ENCODE results near the gene CLCA2. TPM values are rescaled to one million over a fixed set of nuclear protein-coding genes. Genes with fewer than 3 reads are reported as not detected.

Gene CLCA2
- polyA plus RNA-seq, 1 donor from 2014 or later: not detected

- H3K4me3 ChIP-seq (ENCODE audit: low read length): no peak overlapping the region
- TF ChIP-seq POLR2AphosphoS5 (IDR thresholded peaks at IDR 0.05): no peak
- no peak for TF ChIP-seq EZH2 (IDR thresholded peaks at IDR 0.05; ENCODE audit: borderline replicate concordance, insufficient read depth, low read length, poor library complexity, severe bottlenecking)
- no peak for TF ChIP-seq TAF1 (IDR thresholded peaks at IDR 0.05; ENCODE audit: low read depth)
- TF ChIP-seq MXI1 (conservative IDR thresholded peaks at IDR 0.05; ENCODE audit: poor library complexity, severe bottlenecking): no peak
- TF ChIP-seq SMC3 (conservative IDR thresholded peaks at IDR 0.05; ENCODE audit: poor library complexity): no peak
- TF ChIP-seq EP300 (conservative IDR thresholded peaks at IDR 0.05; ENCODE audit: poor library complexity, severe bottlenecking): no peak
- TF ChIP-seq REST (IDR thresholded peaks at IDR 0.05; ENCODE audit: borderline replicate concordance): no peak
- no peak for TF ChIP-seq RAD21 (conservative IDR thresholded peaks at IDR 0.05)
- TF ChIP-seq CTCF (IDR thresholded peaks at IDR 0.05; ENCODE audit: poor library complexity, severe bottlenecking): no peak
- no peak overlapping the region for H3K4me2 ChIP-seq (ENCODE audit: low read length)
- H4K20me1 ChIP-seq (ENCODE audit: insufficient read depth): no peaks in the 10 kb centered on the region
- H3K27me3 ChIP-seq (ENCODE audit: insufficient read depth, low read depth, low read length): no peaks in the 10 kb centered on the region
- H3K9ac ChIP-seq (ENCODE audit: low read length): no peak overlapping the region
- no peaks in the 10 kb centered on the region for H3K9me2 ChIP-seq (ENCODE audit: insufficient read depth, low read length)
- H3F3A ChIP-seq (ENCODE audit: insufficient read depth, low read length, poor library complexity, severe bottlenecking): no peaks in the 10 kb centered on the region
- no peak overlapping the region for H2AFZ ChIP-seq (ENCODE audit: low read depth, low read length)
- no peaks in the 10 kb centered on the region for H3K36me3 ChIP-seq (ENCODE audit: insufficient read depth, low read length)
- no peak overlapping the region for H3K27ac ChIP-seq (ENCODE audit: low read length)
- H3K9me3 ChIP-seq (ENCODE audit: low read length): no peaks in the 10 kb centered on the region
- H3K79me2 ChIP-seq (replicated peaks; ENCODE audit: insufficient read depth, low read length): no peaks in the 10 kb centered on the region
Observed at GRCh38 chr1:86478416-86479156, 54.6 kb downstream of the CLCA2 start.

GRCh38 chr1:86481966-86482365 is 58.0 kb downstream of the CLCA2 start:
- Histone ChIP-seq H3K27me3 (ENCODE audit: insufficient read depth, low read depth, low read length) (no peaks in the 10 kb centered on the region), H3K27ac (ENCODE audit: low read length) (no peak overlapping the region), H3K79me2 (replicated peaks; ENCODE audit: insufficient read depth, low read length) (no peaks in the 10 kb centered on the region), H4K20me1 (ENCODE audit: insufficient read depth) (no peaks in the 10 kb centered on the region), H3F3A (ENCODE audit: insufficient read depth, low read length, poor library complexity, severe bottlenecking) (no peaks in the 10 kb centered on the region), H2AFZ (ENCODE audit: low read depth, low read length) (no peak overlapping the region), H3K9me3 (ENCODE audit: low read length) (no peaks in the 10 kb centered on the region), H3K9ac (ENCODE audit: low read length) (no peak overlapping the region), H3K36me3 (ENCODE audit: insufficient read depth, low read length) (no peaks in the 10 kb centered on the region), H3K4me2 (ENCODE audit: low read length) (no peak overlapping the region), H3K9me2 (ENCODE audit: insufficient read depth, low read length) (no peaks in the 10 kb centered on the region), H3K4me3 (ENCODE audit: low read length) (no peak overlapping the region)
- TF ChIP-seq POLR2AphosphoS5 (IDR thresholded peaks at IDR 0.05) (no peak), EZH2 (IDR thresholded peaks at IDR 0.05; ENCODE audit: borderline replicate concordance, insufficient read depth, low read length, poor library complexity, severe bottlenecking) (no peak), SMC3 (conservative IDR thresholded peaks at IDR 0.05; ENCODE audit: poor library complexity) (no peak), TAF1 (IDR thresholded peaks at IDR 0.05; ENCODE audit: low read depth) (no peak), CTCF (IDR thresholded peaks at IDR 0.05; ENCODE audit: poor library complexity, severe bottlenecking) (no peak), MXI1 (conservative IDR thresholded peaks at IDR 0.05; ENCODE audit: poor library complexity, severe bottlenecking) (no peak), EP300 (conservative IDR thresholded peaks at IDR 0.05; ENCODE audit: poor library complexity, severe bottlenecking) (no peak), REST (IDR thresholded peaks at IDR 0.05; ENCODE audit: borderline replicate concordance) (no peak), RAD21 (conservative IDR thresholded peaks at IDR 0.05) (no peak)

Data from neural cell (in vitro differentiated cells).